ENCODE results near the gene LOXL1. TPM values are rescaled to one million over a fixed set of nuclear protein-coding genes. Genes with fewer than 3 reads are reported as not detected.
A peak's percentile ranks its signal among the peaks of the same experiment; 100 is the strongest.

The LOXL1 gene
- total and polyA plus RNA-seq, 2 experiments from 2014 or later, result 44.5 to 136 TPM

DNA sequence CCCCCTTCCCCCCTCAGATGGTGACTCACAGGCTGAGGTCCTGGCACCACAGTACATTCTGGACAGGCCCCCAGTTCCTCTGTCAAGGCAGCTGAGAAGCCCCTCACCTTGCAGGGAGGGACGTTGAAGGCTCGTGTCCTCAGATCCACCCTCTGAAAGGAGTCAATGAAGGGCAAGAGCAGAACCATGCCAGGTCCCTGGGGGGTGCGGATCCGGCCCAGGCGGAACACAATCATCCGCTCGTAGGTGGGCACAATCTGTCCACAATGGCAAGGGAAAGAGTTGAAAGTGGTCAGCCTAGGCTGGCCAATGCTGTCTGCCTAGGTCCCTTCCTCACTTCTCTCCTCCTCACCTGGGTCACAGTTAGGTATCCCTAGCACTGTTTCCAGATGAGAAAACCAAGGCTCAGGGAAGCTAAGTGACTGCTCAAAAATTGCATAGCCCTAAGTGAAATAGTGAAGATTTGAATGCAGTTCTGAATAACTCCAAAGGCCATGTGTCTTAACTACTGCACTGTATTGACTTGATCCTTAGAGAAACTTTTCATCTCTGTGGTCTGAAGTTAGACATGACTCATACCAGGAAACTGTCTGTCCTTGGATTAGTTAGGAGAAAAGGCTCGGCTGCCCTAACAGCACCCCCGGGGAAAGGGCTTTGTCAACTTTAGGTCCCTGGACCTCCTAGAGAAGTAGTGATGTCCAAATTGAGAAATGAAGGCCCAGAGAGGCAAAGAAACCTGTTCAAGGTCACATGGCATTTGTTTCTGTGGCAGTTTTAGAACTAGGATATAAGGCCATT lies 62.9 kb downstream of the LOXL1 start:
- H3K4me1 ChIP-seq (ENCODE audit: insufficient read depth), result peaks cover 13% of the 10 kb centered on the region
- H3K4me2 ChIP-seq, result no peak overlapping the region
- no peaks in the 10 kb centered on the region for H3K9me3 ChIP-seq (ENCODE audit: low read depth)
- TF ChIP-seq EZH2phosphoT487 (IDR thresholded peaks at IDR 0.05; ENCODE audit: low read depth, severe bottlenecking, unreplicated experiment) (no peak), EZH2 (IDR thresholded peaks at IDR 0.05; ENCODE audit: borderline replicate concordance) (no peak)
- TF ChIP-seq, protein P1, sequence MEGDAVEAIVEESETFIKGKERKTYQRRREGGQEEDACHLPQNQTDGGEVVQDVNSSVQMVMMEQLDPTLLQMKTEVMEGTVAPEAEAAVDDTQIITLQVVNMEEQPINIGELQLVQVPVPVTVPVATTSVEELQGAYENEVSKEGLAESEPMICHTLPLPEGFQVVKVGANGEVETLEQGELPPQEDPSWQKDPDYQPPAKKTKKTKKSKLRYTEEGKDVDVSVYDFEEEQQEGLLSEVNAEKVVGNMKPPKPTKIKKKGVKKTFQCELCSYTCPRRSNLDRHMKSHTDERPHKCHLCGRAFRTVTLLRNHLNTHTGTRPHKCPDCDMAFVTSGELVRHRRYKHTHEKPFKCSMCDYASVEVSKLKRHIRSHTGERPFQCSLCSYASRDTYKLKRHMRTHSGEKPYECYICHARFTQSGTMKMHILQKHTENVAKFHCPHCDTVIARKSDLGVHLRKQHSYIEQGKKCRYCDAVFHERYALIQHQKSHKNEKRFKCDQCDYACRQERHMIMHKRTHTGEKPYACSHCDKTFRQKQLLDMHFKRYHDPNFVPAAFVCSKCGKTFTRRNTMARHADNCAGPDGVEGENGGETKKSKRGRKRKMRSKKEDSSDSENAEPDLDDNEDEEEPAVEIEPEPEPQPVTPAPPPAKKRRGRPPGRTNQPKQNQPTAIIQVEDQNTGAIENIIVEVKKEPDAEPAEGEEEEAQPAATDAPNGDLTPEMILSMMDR (IDR thresholded peaks at IDR 0.05; ENCODE audit: poor library complexity), result no peak
- WGBS (ENCODE audit: low lambda C conversion rate, missing lambda C conversion rate), result 79% methylated on average over 9 of the region's 9 CpGs
- peak overlapping the region; percentile 67 for H3K27ac ChIP-seq
- H3K27me3 ChIP-seq, result no peaks in the 10 kb centered on the region
- peak; percentile 65 for DNase-seq (ENCODE audit: low spot score)
- no peaks in the 10 kb centered on the region for H3K36me3 ChIP-seq (replicated peaks; ENCODE audit: insufficient read depth, low read depth)
- no peaks in the 10 kb centered on the region for H3K9me2 ChIP-seq (replicated peaks; ENCODE audit: insufficient read depth)
- no peak overlapping the region for H2AFZ ChIP-seq
- no peaks in the 10 kb centered on the region for H4K20me1 ChIP-seq (ENCODE audit: insufficient read depth, poor library complexity, severe bottlenecking)
- no peaks in the 10 kb centered on the region for H3K79me2 ChIP-seq
- H3K4me3 ChIP-seq, result no peak overlapping the region

DNA sequence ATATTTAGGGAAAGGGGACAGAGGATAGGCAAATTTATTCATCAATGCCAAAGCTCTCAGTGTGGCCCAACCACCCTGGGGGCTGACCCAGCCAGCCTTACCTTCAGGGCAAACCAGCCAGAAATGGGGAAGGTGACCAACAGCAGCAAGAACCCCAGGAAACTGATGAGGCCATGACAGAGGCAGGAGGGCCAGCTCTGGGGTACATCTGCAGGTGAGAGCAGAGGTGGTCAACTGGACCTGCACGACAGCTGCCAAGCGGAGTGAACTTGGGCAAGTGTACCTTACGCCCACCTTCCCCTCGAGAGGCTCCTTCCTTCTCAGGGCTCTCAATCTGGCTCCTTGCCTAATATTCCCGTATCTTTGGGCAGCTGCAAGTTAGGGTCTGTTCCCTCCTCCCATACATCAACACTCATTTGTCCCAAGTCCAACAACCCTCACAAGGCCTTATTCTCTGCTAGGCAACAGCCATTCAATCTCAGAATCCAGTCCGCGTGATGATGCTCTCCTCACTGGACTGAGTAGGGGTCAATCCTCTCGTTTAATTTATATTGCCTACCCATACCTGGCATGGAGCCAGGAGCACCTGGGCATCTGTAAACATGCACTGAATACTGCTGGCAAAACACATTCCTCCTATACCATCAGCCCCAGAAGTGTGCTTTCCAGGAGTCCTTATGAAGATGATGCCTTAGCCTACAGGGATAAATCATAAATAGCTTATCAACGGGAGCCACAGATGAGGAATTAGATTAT lies 64.2 kb downstream of the LOXL1 start:
- Histone ChIP-seq H3K9me2 (replicated peaks; ENCODE audit: insufficient read depth) (no peaks in the 10 kb centered on the region), H3K36me3 (replicated peaks; ENCODE audit: insufficient read depth, low read depth) (no peaks in the 10 kb centered on the region), H3K4me3 (no peak overlapping the region), H3K4me1 (ENCODE audit: insufficient read depth) (peaks cover 4% of the 10 kb centered on the region), H3K27ac (peak overlapping the region; percentile 72), H2AFZ (no peak overlapping the region), H3K9me3 (ENCODE audit: low read depth) (no peaks in the 10 kb centered on the region), H3K4me2 (peak overlapping the region; percentile 94), H4K20me1 (ENCODE audit: insufficient read depth, poor library complexity, severe bottlenecking) (no peaks in the 10 kb centered on the region), H3K79me2 (peaks cover 8% of the 10 kb centered on the region), H3K27me3 (no peaks in the 10 kb centered on the region)
- no peak for DNase-seq (ENCODE audit: low spot score)
- 89% methylated on average over 9 of the region's 9 CpGs for WGBS (ENCODE audit: low lambda C conversion rate, missing lambda C conversion rate)
- no peak for TF ChIP-seq EZH2 (IDR thresholded peaks at IDR 0.05; ENCODE audit: borderline replicate concordance)
- TF ChIP-seq, protein P1 (IDR thresholded peaks at IDR 0.05; ENCODE audit: poor library complexity), result no peak
- TF ChIP-seq EZH2phosphoT487 (IDR thresholded peaks at IDR 0.05; ENCODE audit: low read depth, severe bottlenecking, unreplicated experiment), result no peak

DNA sequence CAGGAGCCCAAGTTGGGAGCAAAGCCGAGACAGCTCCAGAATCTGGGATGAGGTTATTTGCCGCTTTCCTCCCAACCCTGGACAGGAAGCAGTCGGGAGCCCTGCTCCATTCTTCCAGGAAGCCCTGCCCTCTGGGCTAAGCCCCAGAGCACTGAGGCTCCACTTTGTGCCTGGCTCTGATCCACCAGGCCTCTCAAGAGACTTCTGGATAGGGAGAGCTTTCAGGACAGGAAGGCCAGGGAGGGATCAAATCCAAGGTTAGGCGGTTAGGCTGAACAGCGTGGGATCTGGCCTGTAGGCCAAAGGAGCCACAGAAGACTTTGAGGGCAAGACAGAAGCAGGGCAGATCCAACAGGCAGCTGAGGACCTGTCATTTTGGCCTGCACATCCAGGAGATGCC lies 65.0 kb downstream of the LOXL1 start:
- Histone ChIP-seq H3K27ac (peak overlapping the region; percentile 72), H3K4me2 (peak overlapping the region; percentile 94), H3K27me3 (no peaks in the 10 kb centered on the region), H2AFZ (peak overlapping the region; percentile 72), H3K4me1 (ENCODE audit: insufficient read depth) (peaks cover 4% of the 10 kb centered on the region), H3K36me3 (replicated peaks; ENCODE audit: insufficient read depth, low read depth) (no peaks in the 10 kb centered on the region), H3K9me3 (ENCODE audit: low read depth) (no peaks in the 10 kb centered on the region), H4K20me1 (ENCODE audit: insufficient read depth, poor library complexity, severe bottlenecking) (no peaks in the 10 kb centered on the region), H3K4me3 (peak overlapping the region; percentile 95), H3K79me2 (peaks cover 16% of the 10 kb centered on the region), H3K9me2 (replicated peaks; ENCODE audit: insufficient read depth) (no peaks in the 10 kb centered on the region)
- peak; percentile 44 for DNase-seq (ENCODE audit: low spot score)
- 73% methylated on average over 5 of the region's 5 CpGs for WGBS (ENCODE audit: low lambda C conversion rate, missing lambda C conversion rate)
- TF ChIP-seq EZH2phosphoT487 (IDR thresholded peaks at IDR 0.05; ENCODE audit: low read depth, severe bottlenecking, unreplicated experiment) (no peak), EZH2 (IDR thresholded peaks at IDR 0.05; ENCODE audit: borderline replicate concordance) (no peak)
- TF ChIP-seq, protein P1 (IDR thresholded peaks at IDR 0.05; ENCODE audit: poor library complexity), result no peak

Data from hepatocyte (in vitro differentiated cells).